Activated CD8-positive, alpha-beta memory T cell treated with anti-CD3 and anti-CD28 coated beads, Interleukin-2, amount 50 U/mL, for 1 hour (primary cell): ENCODE results near the gene WNK3.
"Not testable (repeated sequence)": the region's sequence is repeated elsewhere in the genome, so short reads cannot be mapped to it uniquely, and the experiment has no call there.

ENCODE experiments used
- DNase-seq: peaks from one replicate; pipeline ENCODE4 v3.0.0-alpha.2; 2020; ENCODE audit errors: extremely low read depth

WNK3 gene

DNA sequence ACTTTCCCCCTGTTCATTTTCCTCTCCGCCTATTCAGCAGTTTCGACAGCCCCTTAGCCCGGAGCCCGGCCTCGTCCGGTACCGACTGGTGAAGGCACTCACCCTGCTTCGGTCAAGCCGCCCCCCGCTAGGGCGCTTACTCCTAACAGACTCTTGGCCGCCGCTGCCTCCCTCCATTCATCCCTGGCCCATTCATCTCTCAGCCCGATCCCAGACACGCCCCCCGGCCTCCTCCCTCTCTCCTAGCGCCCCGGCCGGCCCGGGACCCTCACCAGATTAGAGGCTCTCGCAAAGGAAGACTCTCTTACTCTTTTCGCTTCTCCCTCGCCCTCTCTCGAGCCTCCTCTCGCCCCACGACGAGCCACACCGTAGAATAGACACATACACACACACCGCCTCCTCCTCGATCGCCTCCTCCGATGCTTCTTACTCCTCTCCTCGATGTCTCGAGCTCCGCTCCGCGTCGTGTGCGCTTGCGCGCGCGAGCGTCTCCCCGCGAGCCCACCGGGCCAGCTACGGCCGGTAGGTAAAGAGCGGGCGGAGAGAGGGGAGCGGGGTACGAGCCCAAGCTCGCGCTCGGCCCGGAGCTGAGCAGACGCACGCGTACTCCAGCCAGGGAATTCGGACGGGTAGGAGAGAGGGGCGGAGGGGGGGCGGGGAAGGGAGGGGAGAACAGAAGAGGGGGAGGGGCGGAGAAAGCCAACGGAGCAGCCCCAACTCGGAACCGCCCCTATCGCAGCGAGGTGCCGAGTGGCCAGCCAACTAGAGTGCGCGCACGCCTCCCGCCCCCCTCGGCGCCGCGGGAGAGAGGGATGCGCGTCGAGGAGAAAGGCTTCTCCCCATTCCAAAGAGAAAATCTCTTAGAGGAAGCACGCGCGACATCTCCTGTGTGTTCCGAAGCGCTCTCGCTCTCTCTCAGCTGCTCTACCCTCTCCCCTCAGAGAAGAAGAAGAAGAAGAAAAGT, at the start of gene WNK3:
WNK3 (minus strand) TSS at position 633 of the 964 bp plus-strand sequence.
- DNase-seq: no peak

GRCh38 chrX:54407266-54407665, 49.4 kb upstream of the WNK3 start:
- DNase-seq: no peak

GRCh38 chrX:54397113-54397512, 39.3 kb upstream of the WNK3 start:
- DNase-seq: no peak

DNA sequence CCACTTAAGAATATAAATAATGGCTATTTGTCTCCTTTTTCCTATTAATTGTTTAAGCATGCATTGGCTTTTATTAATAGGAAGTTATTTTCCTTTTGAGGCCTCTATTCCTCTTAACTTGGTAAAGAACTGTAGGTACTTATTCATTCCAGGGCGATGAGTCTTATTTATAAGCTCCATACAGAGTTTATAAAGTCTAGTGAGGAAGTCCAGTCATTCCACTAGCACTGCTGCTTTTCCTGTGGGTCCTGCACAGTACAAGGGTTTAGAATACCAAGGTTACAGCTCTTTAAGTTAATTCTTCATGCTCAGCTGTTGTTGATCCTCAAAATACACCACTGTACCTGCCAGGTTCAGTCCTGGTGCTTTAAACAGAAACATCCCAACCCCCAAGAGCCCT, 28.5 kb upstream of the WNK3 start:
- DNase-seq: no peak

- DNase-seq: not testable (repeated sequence)
Measured at GRCh38 chrX:54384661-54385060, 26.8 kb upstream of the WNK3 start.

DNA sequence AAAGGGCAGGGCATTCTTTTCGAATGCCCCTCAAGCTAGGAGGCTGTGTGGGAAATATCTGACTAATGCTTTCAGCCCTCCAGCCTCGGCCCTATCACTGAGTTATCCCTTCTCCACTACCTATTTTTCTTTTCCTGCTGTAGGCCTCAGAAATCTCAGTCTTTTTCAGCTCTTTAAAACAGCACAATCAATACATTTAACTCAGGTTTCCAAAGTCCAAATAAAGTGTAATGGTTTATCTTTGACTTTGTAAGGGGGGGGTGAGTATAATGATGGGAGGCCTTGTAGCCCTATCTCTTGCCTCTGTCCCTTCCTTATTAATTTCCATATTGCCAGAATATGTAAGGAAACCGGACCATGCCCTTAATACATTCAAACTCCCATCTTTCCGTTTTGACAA, 1.6 kb upstream of the WNK3 start:
- no peak for DNase-seq

- DNase-seq: no peak
Measured at GRCh38 chrX:54358424-54359211, 772 bp upstream of the WNK3 start.

- DNase-seq: no peak
Measured at GRCh38 chrX:54352677-54353076, 5.2 kb downstream of the WNK3 start.

GRCh38 chrX:54337383-54337782, 20.5 kb downstream of the WNK3 start:
- DNase-seq: not testable (repeated sequence)

GRCh38 chrX:54325077-54325476, 32.8 kb downstream of the WNK3 start:
- no peak for DNase-seq

DNA sequence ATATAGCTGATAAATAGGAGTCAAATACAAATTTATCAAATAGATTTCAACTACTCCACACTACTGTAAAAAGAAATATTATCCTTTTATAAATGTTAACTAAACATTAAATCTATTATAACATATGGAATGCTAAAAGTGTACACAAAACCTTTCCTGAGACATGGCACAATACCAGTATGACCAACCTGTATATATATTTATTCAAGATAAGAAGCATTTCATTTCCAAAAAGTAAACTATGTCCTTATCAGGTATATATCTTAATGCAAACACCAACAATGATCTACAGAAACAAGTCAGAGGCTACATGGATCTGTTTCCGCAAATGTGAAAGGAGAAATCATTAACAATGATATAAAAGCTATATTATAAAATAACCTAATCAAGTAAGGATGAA, 37.8 kb downstream of the WNK3 start:
- no peak for DNase-seq

DNA sequence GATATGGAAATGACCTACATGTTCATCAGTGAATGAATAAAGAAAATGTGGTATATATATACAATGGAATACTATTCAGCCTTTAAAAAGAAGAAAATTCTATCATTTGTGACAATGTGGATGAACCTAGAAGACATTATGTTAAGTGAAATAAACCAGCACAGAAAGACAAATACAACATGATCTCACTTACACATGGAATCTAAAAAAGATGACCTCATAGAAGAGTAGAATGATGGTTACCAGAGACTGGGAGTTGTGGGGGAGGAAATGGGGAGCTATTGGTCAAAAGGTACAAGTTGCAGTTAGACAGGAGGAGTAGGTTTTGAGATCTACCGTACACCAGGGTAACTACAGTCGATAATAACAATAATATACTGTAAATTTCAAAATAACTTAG, 51.5 kb downstream of the WNK3 start:
- DNase-seq: no peak

DNA sequence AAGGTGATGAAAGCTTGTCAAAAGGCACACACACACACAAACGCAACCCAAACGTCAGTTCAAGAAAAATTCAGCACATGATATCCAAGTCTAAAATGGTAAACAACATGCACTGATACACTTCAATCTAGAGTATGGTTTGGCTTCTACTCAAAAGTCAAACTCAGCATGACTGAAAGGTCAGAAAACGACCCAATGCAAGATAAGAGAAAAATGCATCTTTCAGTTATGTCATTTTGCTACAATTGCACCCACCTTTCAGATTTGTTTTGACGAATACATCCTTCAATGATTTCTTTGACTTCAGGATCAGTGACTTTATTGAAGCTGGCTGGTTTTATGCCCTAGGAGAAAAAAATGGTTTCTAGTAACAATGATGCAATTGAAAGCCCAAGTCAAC, 56.3 kb downstream of the WNK3 start:
- DNase-seq: no peak

DNA sequence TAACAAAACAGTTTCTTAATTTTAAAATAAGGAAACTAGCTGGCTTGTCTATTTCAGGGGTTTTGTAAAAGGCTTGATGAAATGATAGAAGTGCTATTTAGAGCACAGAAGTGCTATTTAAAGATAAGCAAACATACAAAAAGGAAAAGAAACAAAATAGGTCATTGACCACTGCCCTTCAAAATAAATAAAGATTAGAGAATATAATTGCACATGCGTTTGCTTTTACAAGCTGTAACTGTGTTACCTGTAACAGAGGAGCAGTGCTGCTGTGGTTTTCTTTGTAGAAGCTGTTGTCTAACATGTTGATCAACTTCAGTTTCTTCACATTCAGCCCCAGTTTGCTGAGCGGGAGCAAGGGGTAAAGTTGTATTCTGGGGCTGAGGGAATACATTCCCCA, 63.5 kb downstream of the WNK3 start:
- no peak for DNase-seq

DNA sequence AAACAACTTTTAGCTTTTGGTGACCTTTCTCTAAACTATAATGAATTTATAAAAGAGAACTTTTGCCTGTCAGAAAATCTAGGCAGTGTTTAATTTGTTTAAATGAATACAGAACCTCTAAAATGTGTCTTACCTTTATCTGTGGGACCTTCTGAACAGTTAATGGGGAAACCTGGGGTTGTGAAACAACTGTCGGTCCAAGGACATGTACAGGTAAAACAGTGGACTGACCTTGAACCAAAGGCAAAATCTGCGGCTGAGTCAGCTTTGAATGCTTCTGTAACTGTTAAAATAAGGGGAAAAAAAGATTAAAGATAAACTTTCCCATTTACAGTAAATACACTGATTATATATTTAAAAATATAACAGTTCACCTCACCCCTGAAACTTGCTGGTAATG, 65.1 kb downstream of the WNK3 start:
- DNase-seq: no peak

DNA sequence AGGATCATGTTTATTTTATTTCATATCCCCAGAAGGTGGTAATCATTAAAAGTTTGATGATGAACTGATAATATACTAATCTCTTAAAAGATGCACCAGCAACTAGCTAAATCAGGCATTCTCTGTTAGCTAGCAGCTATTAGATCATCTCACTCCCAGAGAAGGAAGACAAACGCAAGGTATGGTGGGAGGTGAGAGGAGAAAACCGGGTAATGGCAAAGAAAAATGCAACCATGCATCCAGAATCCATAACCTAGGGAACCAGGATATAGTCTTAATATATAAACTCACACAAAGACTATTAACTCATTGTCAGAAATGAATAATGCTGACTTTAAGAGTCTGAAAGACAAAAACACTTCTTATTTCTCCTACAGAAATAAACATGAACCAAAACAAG, 66.1 kb downstream of the WNK3 start:
- no peak for DNase-seq

- DNase-seq: no peak
Measured at GRCh38 chrX:54288968-54289367, 68.9 kb downstream of the WNK3 start.

GRCh38 chrX:54288277-54288676, 69.6 kb downstream of the WNK3 start:
- DNase-seq: no peak

GRCh38 chrX:54281676-54282075, 76.2 kb downstream of the WNK3 start:
- no peak for DNase-seq

DNA sequence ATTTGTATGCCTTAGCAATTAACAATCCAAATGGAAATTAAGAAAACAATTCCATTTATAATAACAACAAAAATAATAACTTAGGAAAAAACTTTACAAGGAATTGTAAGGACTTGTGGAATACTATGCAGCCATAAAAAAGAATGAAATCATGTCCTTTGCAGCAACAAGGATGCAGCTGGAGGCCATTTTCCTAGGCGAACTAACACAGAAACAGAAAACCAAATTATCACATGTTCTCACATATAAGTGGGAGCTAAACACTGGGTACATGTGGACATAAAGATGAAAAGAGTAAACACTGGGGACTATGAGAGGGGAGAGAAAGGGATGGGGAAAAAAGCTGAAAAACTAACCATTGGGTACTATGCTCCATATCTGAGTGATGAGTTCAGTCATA, 77.4 kb downstream of the WNK3 start:
- DNase-seq: no peak

DNA sequence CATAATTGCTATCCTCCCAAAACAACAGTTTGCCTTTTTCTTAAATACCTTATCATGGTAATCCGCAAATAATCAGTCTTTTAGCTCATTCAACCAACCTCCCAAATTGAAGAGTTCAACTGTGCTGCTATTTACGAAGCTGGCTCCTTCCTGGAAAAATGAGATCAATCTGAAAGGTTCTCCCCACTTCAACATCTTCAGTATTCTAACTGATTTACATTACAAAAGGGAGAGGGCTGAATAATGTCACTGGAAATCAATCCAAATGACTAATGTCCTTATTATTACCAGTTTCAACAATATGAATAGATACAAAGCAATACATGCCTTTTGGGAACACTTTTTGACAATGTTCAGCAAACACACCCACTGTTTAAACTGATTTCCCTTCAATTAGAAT, 86.2 kb downstream of the WNK3 start:
- no peak for DNase-seq

GRCh38 chrX:54248309-54248708, 109.5 kb downstream of the WNK3 start:
- DNase-seq: no peak

DNA sequence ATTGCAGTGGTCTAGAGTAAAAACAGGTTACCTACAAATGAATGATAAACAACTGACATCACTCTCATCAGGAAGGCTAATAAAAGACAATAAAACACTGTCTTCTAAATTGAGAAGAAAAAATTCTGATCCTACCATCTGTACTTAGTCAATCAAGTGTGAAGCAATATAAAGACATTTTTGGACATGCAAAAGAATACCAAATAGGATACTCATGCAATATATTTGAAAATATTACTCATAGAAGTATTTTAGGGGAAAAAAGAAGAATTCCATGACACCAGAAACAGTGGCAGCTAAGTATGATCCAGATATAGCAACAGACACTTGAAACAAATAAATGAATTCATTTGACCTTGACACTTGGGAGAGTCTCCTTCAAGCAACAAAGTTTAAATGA, 111.0 kb downstream of the WNK3 start:
- DNase-seq: no peak
